Stimulated activated CD4-positive, alpha-beta T cell treated with anti-CD3 and anti-CD28 coated beads, TNF-alpha, amount 100 ng/mL, for 4 hours (primary cell): ENCODE measurements around the gene MGA.

Source experiments
- DNase-seq, 3 experiments: peaks; one replicate each; pipeline ENCODE4 v3.0.0-alpha.2; 2020; ENCODE audit warnings: low read depth in 3 of 3

The MGA gene

GRCh38 chr15:41660235-41661077, at the start of gene MGA:
MGA (plus strand) TSS chr15:41660405.
- DNase-seq = peak; percentile 70 to 88 (median 86)

- no peak for DNase-seq
These were observed 39.5 kb upstream of the MGA start for GRCh38 chr15:41620536-41621199.

DNA sequence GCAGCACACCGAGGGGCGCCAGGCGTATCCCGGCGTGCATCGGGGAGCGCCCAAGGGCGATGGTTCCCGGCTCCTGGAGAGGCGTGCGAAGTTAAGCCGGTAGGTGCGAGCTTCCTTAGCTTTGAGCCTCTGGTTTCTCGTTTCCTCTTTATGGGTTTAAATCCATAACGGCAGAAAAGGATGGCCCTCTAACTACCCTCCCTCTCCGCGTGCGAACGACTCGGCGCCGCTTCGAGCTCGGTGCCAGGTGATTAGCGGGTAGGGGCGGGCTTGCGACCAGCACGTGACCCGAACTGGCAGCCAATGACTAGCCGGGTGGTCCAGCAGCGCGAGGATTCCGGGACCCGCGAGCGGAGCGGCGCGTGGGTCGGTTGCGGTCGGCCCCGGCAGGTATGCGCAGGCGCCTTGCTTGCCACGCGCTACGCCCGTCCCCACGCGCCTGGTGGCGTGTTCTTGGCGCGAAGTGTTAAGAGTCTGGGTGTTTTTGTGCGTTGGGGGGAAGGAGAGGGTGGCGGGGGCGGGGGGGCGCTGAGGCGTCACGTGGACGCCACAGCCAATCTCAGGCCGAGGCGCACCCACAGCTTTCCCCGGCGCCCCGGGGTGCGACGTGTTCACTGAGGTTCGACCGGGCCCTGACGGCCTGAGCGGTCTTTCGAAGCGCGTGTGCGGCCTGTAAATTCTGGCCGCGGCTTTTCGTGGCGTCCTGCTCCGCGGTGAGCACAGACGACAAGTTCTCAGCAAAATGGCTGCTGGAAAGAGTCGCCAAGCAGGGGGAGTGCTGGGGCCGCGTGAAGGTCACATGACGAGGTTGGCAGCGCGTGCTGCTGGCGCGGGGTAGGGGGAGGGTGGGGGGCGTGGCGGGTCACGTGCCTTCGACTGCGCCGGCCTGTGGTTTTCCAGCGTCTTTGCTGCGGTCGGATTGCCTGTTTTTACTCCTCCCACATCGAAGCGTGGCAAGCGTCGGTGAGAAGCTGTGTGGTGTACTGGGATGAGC, 38.7 kb upstream of the MGA start:
- peak; percentile 60 to 85 (median 81) for DNase-seq

- DNase-seq = no peak
These were observed 37.3 kb upstream of the MGA start for GRCh38 chr15:41622901-41623300.

GRCh38 chr15:41627203-41627602, 33.0 kb upstream of the MGA start:
- no peak for DNase-seq

DNA sequence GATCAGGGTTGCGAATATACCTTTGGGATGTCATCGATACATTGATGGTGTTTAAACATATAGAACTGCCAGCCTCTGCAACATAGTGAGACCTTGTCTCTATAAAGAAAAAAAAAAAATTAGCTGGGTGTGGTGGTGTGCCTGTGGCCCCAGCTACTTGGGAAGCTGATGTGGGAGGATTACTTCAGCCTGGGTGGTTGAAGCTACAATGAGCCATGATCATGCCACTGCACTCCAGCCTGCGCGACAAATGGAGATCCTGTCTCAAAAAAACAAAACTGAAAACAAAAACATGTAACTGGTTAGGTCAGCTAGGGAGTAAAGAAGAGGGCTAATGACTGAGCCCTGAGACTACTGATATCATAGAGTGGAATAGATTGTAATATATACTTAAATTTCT, 30.7 kb upstream of the MGA start:
- no peak for DNase-seq

DNA sequence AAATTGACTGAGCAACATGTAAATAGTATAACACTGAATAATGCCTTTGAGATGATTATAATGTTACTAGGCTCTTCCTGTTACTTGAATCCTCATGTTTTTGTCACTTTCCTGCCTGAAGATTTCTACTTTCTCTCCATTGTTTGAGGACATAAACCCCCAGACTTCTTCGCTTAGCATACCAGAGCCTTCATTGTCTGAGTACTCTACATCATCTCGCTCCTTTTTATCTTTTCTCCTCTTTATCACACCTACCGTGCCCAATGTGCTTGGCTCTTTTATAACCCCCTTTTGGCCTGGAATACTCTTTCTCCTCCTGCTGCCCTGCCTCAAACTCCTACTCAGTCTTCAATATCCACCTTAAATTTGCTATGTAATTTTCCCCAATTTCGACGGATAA, 30.3 kb upstream of the MGA start:
- no peak for DNase-seq

DNA sequence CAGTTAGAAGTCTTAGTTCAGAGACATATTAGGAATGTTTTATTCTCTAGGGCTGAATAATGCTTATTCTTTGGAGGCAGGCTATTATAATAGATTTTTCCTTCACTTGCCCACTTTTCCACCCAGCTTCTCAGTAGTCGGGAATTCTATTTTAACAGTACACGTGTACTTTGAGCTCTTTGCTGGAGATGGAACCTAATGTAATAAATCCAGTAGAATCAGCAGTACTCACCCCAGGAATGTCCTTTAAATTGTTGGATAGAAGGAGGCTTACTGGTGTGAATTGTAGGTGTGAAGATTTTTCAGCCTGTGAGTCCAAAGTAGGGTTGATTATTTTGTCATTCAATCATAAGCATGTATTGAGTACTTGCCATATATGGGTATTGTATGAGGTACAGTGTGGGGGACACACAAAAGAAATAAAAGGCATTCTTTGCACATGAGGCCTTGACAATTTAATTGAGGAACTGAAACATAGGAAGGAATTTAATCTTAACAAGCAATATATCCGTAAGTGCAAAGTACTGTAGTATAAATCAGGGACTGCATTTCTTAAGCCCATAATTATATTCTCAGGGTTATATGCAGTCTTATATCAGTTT, 29.5 kb upstream of the MGA start:
- no peak for DNase-seq

DNA sequence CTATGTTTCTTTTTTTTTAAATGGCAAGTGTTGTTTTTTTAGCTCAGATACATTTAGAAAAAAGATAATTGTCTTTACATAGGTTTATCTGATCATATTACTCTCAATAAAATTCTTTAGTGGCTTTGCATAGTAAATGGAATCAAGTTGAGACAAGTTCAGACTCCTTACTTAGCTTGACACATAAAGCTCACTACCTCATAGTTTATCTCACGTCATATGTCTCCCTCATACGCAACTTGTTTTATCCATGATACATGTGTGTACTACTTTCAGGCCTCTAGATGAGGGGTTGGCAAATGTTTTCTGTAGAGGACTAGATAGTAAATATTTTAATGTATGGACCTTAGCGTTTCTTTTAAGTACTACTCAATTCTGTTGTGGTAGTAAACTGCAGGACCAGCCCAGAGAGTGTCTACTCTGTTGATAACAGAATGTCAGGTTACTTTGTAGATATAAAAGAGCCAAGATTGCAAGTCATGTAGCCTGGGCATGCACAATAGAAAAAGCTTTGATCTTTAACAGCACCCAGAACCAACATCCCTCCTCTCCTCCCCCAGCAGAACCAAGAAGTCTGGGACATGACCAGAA, 28.2 kb upstream of the MGA start:
- DNase-seq = no peak

DNA sequence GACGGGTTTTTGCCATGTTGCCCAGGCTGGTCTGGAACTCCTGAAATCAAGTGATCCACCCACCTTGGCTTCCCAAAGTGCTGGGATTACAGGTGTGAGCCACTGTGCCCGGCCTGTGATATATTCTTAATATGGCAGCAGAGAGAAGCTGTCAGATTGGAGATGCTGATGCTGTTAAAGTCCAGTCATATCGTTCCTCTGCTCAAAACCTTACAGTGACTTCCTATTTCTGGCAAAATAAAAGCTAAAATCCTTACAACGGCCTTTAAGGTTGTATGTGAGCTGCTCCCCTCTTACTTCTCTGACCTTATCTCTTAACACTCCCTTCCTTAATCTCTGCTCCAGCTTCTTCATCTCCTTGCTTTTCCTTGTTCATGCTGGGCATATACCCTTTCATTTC, 26.6 kb upstream of the MGA start:
- no peak for DNase-seq

GRCh38 chr15:41634072-41634626, 26.1 kb upstream of the MGA start:
- DNase-seq = no peak

DNA sequence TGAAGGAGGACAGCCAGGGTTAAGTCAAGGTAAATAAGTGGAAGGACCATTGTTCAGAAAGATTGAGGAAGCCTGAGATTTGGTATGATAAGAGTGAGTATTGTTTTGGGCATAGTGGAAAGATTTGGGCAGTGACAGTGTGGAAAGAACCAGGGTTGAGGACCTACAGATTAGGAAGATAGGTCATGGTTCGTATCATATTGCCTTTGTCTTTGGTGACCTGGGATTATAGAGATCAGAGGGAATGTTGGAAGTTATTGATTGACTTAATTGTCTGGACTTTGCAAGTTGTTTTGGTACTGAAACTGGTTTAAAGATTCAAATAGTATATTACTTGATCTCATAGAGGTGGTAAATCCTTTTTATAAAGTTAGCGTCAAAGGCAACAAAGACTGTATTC, 23.1 kb upstream of the MGA start:
- DNase-seq = no peak

- no peak for DNase-seq
These were observed 19.2 kb upstream of the MGA start for GRCh38 chr15:41640985-41641384.

DNA sequence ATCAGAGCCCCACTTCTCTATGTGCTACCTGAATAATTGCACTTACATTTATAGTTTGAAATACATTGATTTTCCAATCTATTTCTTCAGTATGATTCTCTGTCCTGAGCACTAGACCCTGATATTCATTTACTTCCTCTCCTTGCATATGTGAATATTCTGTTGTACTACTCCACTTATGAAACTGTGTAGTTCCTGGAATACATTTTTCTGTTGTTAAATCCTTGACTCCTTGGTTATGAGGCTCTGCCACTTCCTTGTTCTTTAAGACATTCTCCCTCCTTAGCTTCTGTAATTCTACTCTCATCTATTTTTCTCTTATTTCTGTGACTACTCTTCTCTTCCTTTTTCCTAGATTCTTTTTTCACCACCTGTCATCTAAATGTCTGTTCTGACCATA, 12.9 kb upstream of the MGA start:
- no peak for DNase-seq

DNA sequence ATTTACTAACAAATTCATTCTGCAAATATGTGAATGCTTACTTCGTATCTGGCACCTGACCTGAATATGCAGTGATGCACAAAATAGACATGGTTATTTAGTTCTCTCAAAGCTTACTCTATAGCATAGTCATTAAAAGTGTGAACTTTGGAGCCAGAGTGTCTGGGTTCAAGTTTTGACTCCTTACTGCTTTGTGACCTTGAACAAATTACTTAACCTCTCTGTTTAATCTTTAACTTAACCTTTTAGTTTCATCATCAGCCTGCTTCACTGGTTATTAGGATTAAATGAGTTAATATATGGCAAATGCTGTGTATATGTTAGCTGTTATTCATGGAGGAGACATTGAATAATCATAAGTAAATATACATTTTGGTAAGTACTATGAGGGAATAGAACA, 12.1 kb upstream of the MGA start:
- DNase-seq = no peak

DNA sequence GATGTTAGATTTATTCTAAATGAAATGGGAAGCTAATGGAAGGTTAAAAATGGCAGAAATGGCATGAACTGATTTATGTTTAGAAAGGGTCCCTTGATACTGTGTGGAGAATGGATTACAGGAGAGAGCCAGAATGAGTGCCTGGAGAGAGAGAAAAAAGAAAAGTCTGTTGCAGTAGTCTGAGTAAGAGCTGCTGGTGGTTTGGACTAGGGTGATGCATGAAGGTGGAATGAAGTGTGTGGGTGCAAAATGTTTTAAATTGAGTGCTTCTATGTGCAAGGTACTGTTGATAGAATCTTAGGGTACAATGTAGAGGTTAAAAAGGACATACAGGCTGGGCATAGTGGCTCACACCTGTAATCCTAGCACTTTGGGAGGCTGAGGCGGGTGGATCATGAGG, 11.4 kb upstream of the MGA start:
- DNase-seq = no peak

DNA sequence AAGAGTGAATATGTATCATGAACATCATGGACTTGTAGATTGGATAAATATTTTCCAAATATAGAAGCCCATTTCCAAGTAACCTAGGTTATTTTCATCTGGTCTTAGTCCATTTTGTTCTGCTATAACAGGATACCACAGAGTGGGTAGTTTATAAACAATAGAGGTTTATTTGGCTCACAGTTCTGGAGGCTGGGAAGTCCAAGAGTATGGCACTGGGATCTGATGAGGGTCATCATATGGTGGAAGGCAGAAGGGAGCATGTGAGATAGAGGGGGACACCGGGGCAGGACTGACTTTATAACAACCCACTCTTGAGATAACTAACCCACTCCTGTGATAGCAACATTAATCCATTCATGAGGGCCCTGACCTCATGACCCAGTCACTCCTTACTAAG, 9.4 kb upstream of the MGA start:
- no peak for DNase-seq

GRCh38 chr15:41651373-41651772, 8.8 kb upstream of the MGA start:
- no peak for DNase-seq

GRCh38 chr15:41653760-41654159, 6.4 kb upstream of the MGA start:
- no peak for DNase-seq

GRCh38 chr15:41655716-41656115, 4.5 kb upstream of the MGA start:
- DNase-seq = no peak

- DNase-seq = no peak
These were observed 4.0 kb upstream of the MGA start for GRCh38 chr15:41656188-41656587.
